SIG-M5 treated with dmso at 0.1 percent for 504 hours (cell line): ENCODE results near the gene PLD4.
"Not testable (repeated sequence)": the region's sequence is repeated elsewhere in the genome, so short reads cannot be mapped to it uniquely, and the experiment has no call there.

Experiments used
- DNase-seq: peaks from one replicate; lab custom pipeline; 2025; ENCODE audit not compliant: unreplicated experiment; lab: John Stamatoyannopoulos, UW

PLD4 gene

DNA sequence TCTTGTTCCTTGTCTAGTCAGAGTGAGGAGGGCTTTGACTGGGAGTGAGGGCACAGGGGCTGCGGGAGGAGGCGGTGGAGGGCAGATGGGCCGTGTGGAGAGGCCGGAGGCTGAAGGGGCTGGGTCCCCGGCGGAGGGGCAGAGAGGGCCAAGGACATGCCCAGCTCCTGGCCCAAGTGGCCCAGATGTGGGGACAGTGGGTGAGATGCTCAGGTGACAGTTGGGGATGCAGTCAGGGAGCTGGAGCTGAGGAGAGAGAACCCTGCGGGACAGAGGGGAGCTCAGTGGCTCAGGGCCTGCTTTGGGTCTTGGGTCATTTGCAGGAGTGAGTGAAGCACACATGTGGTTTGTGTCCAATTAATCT lies 26.5 kb upstream of the PLD4 start:
- DNase-seq: no peak

DNA sequence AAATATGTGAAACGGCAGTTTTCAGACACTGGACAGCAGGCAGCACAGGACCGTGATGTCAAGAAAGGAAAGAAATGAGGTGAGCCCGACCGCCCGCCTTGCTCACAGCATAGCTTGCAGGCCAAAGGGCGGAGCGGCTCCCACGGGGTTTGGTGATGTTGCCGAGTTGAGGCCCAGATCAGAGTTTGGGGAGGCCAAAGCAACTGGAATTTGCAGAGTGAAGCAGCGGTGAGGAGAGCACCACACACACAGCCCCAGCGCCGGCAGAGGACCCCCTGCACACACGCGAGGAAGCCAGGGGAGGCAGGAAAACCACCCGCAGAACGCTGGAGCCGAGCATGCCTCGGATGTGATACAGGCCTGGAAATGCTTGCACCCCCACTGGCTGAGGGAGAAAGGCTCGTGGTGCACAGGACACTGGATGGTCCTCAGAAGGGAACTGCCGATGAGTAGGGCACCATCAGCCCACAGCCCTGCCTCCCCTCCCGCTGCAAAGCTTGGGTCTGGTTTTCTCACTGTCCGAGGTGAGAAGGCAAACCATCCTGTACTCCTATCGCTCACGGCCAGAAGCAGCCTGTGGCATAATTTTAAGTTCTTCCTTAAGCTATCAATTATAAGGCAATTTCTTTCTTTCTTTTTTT lies 25.7 kb upstream of the PLD4 start:
- no peak for DNase-seq

DNA sequence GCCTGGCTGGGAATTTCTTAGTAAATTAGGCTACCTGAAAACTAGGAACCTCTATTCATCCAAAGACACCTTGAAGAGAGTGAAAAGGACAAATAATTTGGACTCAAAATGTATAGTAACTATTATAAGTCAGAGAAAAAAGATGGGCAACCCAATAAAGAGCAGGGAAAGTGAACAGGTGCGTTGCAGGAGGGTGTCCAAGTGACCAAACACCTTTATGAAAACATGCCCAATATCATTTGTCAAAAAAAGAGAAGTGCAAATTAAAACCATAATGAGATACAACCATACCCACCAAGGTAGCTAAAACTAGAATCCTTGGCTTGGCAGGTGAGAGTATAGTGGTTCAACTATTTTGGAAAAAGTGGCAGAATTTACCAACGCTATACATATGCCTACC lies 24.9 kb upstream of the PLD4 start:
- no peak for DNase-seq

DNA sequence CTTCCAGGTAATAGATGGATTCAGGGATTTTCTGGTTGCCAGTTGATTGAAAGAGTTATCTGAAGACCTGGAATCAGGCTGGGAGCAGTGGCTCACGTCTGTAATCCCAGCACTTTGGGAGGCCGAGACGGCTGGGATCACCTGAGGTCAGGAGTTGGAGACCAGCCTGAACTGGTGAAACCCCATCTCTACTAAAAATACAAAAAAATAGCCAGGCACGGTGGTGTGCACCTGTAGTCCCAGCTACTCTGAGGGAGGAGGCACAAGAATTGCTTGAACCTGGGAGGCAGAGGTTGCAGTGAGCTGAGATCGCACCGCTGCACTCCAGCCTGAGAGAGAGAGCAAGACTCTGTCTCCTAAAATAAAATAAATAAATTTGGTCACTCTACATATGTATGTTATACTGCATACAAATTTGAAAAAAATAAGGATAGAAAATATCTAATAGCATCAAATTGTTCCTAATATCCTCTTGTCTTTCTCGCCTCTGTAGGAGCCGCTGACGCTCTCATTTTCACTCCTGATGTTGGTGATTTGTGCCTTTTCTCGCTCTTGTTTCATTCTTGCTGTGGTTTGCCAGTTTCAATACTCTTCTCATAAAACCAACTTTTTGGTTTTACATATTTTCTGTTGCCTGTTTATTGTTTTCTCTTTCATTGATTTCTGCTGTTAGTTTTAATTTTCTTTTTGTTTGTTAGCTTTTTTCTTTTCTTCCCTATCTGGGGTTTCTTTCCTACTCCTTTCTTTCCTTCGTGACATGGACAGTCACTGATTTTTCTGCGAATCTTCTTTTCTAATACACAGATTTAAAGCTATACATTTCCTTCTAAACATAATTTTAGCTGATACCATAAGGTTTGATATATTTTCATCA lies 23.8 kb upstream of the PLD4 start:
- DNase-seq: no peak

DNA sequence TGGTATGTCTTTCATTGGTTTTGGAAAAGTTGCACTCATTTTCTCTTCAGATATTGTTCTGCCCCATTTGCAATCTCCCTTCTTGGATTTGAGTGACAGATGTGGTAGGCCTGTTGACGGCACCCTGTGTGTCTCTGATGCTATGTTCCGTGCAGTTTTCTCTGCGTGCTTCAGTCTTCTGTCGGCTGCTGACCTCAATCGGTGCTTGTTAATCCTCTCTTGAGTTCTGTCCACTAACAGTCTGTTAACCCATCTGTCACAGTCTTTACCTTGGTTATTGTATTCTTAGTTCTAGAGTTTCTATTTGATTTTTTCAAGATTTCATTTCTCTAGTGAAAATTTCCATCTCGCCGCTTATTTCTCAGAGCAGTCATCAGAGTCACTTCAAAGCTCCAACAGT lies 20.7 kb upstream of the PLD4 start:
- DNase-seq: no peak

DNA sequence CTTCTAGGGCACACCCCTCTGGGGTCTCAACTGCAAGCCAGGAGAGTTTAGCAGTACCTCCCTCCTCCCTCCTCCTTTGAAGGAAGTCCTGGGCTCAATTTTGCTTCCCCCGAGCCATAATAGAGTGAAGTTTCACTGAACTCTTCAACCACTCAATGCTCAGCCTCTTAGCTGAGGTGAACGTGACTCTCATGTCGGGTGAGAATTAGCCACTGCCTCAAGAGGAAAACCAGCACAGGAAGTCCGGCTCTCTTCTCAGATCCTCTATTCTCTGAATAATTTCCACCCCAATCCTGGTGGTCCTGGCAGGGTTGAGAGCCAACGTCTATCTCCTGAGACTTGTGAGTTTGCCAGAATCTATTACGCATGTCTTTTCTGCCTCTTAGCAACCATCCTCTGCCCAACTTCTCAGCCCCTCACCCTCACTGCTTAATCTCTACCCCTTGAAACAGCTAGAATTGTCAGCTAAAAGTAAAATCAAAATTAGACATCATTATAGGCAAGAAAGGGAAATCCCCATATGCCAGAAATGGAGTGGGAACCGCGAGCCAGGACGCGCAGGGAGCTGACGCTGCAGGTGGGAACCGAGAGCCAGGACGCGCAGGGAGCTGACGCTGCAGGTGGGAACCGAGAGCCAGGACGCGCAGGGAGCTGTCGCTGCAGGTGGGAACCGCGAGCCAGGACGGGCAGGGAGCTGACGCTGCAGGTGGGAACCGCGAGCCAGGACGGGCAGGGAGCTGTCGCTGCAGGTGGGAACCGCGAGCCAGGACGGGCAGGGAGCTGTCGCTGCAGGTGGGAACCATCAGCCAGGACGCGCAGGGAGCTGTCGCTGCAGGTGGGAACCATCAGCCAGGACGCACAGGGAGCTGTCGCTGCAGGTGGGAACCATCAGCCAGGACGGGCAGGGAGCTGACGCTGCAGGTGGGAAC lies 19.8 kb upstream of the PLD4 start:
- DNase-seq: not testable (repeated sequence)

DNA sequence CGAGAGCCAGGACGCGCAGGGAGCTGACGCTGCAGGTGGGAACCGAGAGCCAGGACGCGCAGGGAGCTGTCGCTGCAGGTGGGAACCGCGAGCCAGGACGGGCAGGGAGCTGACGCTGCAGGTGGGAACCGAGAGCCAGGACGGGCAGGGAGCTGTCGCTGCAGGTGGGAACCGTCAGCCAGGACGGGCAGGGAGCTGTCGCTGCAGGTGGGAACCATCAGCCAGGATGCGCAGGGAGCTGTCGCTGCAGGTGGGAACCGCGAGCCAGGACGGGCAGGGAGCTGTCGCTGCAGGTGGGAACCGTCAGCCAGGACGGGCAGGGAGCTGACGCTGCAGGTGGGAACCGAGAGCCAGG lies 19.1 kb upstream of the PLD4 start:
- not testable (repeated sequence) for DNase-seq

DNA sequence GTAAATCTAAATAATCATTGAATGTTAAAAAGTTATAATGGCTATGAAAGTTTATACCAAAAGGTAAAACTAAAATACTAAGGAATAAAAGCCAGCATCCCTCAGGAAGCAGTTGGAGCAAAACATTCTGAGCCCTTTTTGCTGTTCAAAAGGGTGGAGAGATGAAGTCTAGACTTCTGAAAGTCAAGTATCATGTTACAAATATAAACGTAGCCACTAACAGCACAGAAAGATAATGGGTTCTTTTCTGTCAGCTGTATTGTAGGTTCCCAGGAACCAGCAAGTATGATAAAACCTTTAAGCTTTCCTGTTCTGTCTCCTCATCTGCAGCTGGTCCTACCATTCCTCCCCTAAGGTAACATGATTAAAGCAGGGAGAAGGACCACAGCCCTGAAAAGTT lies 16.4 kb upstream of the PLD4 start:
- DNase-seq: no peak

DNA sequence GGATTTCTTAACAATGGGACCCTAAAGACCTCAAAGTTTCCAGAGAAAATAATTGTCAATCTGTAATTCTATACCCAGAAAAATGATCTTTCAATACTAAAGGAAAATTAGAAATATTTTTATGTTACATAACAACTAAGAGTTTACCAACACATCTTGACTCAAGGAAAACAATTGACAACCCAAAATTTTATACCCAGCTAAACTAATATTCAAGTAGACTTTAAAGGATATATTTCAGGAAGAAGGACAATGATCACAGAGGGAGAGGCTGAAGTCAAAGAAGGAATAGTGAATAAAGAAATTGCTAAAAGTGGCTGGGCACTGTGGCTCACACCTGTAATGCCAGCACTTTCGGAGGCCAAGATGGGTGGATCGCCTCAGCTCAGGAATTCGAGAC lies 12.6 kb upstream of the PLD4 start:
- DNase-seq: no peak

DNA sequence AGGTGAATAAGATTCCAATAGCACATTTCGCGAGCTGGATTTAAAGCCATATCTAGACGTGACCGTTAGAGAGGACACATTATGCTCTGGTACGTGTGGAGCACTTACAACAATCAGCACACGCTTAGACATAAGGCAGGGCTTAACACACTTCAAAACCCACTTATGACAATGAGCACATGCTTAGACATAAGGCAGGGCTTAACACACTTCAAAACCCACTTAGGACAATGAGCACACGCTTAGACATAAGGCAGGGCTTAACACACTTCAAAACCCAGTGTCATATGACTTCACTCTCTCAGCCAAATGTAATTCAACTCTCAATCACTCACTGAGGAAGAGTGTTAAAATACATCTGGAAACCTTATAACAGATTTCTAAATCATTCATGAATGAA lies 11.2 kb upstream of the PLD4 start:
- DNase-seq: no peak

DNA sequence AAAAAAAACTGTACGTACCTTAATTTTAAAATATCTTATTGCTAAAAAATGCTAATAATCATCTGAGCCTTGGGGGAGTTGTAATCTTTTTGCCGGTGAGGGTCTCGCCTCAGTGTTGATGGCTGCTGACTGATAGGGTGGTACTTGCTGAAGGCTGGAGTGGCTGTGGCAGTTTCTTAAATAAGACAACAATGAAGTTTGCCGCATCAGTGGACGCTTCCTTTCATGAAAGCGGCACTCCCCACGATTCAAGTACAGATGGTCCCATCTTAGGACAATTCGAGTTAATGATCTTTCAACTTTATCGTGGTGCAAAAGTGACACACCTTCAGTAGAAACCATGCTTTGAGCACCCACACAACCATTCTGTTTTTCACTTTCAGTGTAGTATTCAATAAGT lies 7.6 kb upstream of the PLD4 start:
- no peak for DNase-seq

DNA sequence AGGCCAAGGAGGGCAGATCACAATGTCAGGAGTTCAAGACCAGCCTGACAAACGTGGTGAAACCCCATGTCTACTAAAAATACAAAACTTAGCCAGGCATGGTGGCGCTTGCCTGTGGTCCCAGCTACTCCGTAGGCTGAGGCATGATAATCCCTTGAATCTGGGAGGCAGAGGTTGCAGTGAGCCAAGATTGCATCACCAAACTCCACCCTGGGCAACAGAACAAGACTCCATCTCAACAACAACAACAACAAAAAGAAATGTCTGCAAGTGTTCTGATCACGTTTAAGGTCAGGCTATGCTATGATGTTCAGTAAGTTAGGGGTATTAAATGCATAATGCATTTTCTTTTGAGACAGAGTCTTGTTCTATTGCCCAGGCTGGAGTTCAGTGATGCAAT lies 6.7 kb upstream of the PLD4 start:
- no peak for DNase-seq

DNA sequence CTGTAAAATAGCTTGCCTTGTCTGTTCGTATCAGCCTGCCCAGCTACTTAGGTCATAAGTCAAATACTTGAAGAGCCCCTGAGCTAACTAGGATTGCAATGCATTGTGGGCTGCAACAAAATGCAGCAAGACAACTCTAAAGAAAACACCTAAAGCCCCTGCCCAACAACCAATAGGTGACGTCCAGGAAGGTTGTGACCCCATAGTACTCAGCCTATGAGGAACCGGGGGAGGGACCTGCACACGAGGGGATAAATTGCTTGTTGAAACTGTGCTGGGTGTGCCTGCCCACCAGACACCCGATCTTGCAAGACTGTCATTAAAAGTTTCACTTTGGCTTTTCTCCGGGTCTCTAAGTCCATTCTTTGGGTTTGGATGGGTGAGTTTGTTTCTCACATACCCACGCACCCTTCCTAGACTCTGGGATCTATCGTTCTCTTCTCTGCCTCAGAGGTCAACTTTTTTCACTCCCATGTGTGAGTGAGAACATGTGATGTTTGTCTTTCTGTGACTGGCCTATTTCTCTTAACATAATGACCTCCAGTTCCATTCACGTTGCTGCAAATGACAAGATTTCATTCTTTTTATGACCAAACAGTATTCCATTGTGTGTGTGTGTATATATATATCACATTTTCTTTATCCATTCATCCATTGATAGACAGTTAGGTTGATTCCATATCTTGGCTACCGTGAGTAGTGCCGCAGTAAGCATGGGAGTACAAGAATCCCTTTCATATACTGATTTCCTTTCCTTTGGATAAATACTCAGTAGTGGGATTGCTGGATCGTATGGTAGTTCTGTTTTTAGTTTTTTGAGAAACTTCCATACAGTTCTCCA lies 5.3 kb upstream of the PLD4 start:
- DNase-seq: not testable (repeated sequence)

DNA sequence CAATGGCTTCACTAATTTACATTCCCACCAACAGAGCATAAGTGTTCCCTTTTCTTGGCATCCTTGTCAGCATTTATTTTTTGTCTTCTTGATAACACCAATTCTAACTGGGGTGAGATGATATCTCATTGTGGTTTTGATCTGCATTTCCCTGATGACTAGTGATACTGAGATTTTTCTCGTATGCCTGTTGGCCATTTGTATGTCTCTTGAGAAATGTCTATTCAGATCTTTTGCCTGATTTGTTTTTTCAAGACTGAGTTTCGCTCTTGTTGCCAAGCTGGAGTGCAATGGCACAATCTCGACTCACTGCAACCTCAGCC lies 4.7 kb upstream of the PLD4 start:
- no peak for DNase-seq

DNA sequence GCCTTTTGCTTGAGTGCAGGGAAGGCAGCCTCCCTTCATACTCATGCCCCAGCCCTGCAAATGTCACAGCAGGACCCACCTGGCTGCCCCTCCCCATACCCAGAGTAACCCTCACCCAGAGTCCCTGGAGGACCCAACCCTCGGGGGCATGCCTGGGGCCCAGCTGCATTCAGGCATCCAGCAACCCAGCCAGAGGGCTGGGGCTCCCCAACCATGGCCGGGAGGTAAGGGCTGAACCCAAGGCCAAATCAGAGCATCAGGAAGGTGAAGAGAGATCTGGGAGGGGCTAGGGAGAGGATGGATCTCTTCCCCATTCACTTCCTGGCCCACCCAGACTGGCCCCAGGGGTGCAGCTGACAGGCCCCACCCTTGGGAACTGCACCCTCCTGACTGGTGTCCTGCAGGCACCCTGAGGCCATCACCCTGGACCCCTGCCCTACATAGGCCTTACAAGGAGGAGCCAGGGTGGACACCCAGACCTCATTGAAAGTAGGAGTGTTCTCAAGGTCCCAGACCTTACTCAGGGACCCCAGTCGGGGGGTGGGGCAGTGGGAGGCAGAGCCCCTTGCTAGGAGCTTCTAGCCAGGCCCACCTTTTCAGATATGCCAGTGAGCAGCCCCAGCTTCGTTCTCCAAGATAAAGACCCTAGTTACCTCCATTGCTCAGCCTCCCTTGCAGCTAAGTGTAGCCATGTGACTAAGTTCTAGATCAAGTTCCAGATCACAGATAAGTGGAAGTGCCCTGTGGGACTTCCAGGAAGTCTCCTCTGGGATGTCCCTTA lies 849 bp upstream of the PLD4 start:
- DNase-seq: no peak

DNA sequence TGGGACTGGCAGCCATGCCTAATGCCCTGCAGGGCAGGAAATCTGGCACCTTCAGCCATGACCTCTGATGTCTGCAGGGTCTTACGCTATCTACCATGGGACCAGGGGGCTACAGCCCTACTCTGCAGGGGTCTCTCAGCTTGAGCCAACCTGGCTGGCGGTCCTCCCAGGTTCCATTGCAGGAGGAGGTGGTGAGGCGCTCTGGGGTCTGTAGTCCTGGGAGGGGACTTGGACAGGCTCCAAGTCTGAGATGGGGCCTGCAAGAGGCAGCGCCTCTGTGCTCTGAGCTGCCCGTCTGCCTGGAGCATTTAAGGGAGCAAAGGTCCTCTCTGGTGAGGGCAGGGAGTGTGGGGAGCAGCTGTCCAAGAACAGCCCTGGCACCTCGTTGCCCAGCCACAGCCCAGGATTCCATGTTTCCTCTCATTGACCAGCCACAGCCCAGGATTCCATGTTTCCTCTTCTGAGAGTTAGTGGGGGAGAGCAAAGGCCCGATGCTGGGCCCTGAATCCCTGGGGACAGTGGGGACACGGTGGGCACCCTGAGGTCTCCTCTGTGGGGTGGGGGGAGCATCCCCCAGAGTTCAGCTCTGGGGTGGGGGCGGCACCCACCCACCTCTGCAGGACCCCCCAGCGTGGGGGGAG lies 655 bp downstream of the PLD4 start:
- DNase-seq: no peak

DNA sequence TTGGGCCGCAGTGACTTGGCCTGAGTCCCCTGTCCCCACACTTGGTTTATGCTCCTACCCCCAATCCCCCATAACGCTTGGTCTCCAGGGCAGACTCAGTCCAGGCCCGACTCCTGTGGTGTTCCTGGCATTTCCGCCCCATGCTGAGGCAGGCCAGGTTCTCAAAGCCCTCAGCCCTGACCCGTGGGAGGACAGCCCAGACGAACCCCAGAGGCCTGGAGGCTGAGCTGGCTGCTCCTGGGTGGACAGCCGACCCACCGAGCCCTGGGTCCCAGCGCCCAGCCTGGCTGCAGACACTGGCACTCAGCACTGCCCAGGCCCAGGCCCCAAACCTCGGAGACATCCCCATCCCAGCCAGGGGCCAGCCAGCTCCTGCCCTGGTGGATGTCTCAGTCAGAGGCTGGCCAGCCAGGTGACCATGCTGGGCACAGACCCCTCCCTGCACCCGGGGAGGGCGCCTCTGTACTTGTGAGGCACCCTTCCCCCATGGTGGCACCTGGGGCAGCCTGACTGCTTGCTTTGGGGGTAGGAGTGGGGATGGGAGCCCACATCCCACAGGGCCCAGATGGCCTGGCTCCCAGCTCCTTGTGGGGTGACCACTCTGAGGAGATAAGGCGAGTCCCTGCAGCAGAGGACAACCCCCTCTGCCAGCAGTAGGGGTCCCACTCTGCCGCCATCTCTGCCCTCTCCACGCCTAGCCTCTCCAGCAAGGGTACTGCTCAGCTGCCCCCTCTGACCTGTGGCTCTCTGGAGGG lies 1.4 kb downstream of the PLD4 start:
- no peak for DNase-seq

DNA sequence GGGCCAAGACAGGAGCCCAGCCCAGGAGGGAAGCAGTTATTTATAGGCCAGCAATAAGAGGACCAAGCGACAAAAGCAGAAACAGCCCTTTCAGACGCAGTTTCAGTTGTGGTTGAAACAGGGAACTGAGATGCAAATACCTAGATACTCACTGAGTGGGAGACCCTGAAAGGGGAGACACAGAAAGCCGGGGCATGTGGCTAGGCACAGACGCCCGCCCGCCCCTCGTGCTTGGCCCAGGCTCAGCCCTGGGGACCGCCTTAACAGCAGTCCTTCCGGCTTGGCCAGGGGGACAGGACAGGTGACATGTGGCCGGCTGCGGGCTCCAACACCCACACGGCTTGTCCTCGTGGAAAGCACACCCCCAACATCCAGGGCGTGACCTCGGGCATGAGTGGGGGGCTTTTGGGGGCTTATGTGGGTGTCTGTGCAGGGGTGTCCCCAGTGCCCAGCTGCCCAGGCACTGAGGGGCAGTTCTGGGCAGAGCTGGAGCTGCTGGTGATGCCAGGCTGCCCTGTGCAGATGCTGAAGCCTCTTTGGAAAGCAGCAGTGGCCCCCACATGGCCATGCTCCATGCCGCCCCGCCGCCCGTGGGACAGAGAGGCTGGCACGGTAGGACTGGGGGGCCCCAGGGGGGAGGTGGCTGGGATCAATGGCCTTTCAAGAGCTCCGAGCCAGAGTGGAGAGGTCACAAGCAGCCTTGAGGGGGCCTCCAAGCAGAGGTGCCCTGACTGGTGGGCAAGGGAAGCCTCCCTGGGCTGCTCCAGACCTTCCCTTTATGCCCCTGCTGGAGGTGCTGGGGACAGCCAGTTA lies 2.1 kb downstream of the PLD4 start:
- peak; percentile 94 for DNase-seq
